HepG2 (cell line): Measurements from ENCODE around the gene TMEM260. TPM values are rescaled to one million over a fixed set of nuclear protein-coding genes. Genes with fewer than 3 reads are reported as not detected.

Source experiments
- ATAC-seq: fragments of 200-7000 bp; cut with Tn5 transposase; 3 replicates; pipeline ENCODE4 v1.9.1; 2020; ENCODE audit warnings: mild to moderate bottlenecking, moderate library complexity
- BruUV-seq: library from RNA; stranded (reverse); fragments of 400-500 nt; replicated peaks from 2 replicates; lab custom pipeline; 2021; lab: Mats Ljungman, UMichigan
- CTCF ChIA-PET: fragments of 300-600 bp; formaldehyde crosslinking; extraction: SDS; loops from one replicate; lab custom pipeline; 2021; ENCODE audit warnings: low total read pairs, inconsistent platforms, low intra/inter-chr PET ratio; lab: Yijun Ruan, JAX
- POLR2A ChIA-PET: fragments of 350-600 bp; sonication (Branson Sonifier 250); formaldehyde crosslinking; loops from one replicate; lab custom pipeline; 2020; ENCODE audit warnings: antibody characterized with exemption, inconsistent platforms; lab: Yijun Ruan, JAX
- DNase-seq: peaks from one replicate; pipeline ENCODE4 v3.0.0-alpha.2; 2015; ENCODE audit warnings: low spot score
- FAIRE-seq: peaks from 3 replicates; lab custom pipeline; 2011; peaks lifted over from hg19 to GRCh38; lab: Jason Lieb, UNC
- H2AFZ ChIP-seq: one replicate; pipeline ENCODE4 v1.6.1; 2011; ENCODE audit warnings: low read length, inconsistent platforms
- H3K27ac ChIP-seq: fragments of 300-600 bp; 3 replicates; pipeline ENCODE4 v1.8.0; 2011; ENCODE audit warnings: mixed run types, mild to moderate bottlenecking, mixed read lengths, low read length, inconsistent platforms; ENCODE audit not compliant: insufficient read depth; ENCODE audit errors: extremely low read length
- H3K27me3 ChIP-seq, 2 experiments: fragments of 200-600 bp in 1 of 2; 2 replicates in 1 of 2; 3 replicates in 1 of 2; pipeline versions ENCODE4 v1.6.0 to v1.8.0; 2011; ENCODE audit warnings: low read length in 2 of 2, mild to moderate bottlenecking in 2 of 2, moderate library complexity in 2 of 2, inconsistent platforms in 1 of 2; ENCODE audit not compliant: insufficient read depth in 2 of 2, control insufficient read depth in 1 of 2
- H3K36me3 ChIP-seq, 2 experiments: fragments of 200-600 bp in 1 of 2; replicated peaks in 1 of 2; 2 replicates in 1 of 2; 3 replicates in 1 of 2; pipeline versions ENCODE4 v1.5.1 to v1.8.0; 2011; ENCODE audit warnings: low read length in 2 of 2, inconsistent platforms in 1 of 2; ENCODE audit not compliant: insufficient read depth in 2 of 2, control insufficient read depth in 1 of 2
- H3K4me1 ChIP-seq: 2 replicates; pipeline ENCODE4 v1.5.1; 2012; ENCODE audit warnings: low read length, inconsistent platforms; ENCODE audit not compliant: insufficient read depth
- H3K4me2 ChIP-seq: 2 replicates; pipeline ENCODE4 v1.6.0; 2011; ENCODE audit warnings: low read depth, low read length, inconsistent platforms
- H3K4me3 ChIP-seq, 3 experiments: fragments of 200-600 bp in 1 of 3; sonication (generic), shearing (Covaris generic) in 1 of 3; replicated peaks in 1 of 3; 2 replicates each; pipeline ENCODE4 v1.5.1; 2011 to 2016; ENCODE audit warnings: low read length in 3 of 3, inconsistent platforms in 2 of 3, low read depth in 2 of 3, mild to moderate bottlenecking in 2 of 3, control low read depth in 1 of 3, mixed read lengths in 1 of 3; ENCODE audit not compliant: insufficient read depth in 1 of 3
- H3K79me2 ChIP-seq: one replicate; pipeline ENCODE4 v1.6.1; 2011; ENCODE audit warnings: low read length, inconsistent platforms; ENCODE audit not compliant: insufficient read depth
- H3K9ac ChIP-seq: 2 replicates; pipeline ENCODE4 v1.6.0; 2011; ENCODE audit warnings: mild to moderate bottlenecking, low read depth, low read length, inconsistent platforms; ENCODE audit not compliant: insufficient read depth
- H3K9me3 ChIP-seq: 2 replicates; pipeline ENCODE4 v1.5.1; 2012; ENCODE audit warnings: mild to moderate bottlenecking, low read length
- H4K20me1 ChIP-seq: 2 replicates; pipeline ENCODE4 v1.6.0; 2011; ENCODE audit warnings: inconsistent platforms, mild to moderate bottlenecking, low read length, moderate library complexity; ENCODE audit not compliant: insufficient read depth
- ATF1 ChIP-seq: IDR thresholded peaks from 2 replicates; pipeline ENCODE4 v1.6.1; 2016; ENCODE audit warnings: mild to moderate bottlenecking, control low read depth
- CBX5 ChIP-seq: sonication (generic); formaldehyde crosslinking; IDR thresholded peaks from 2 replicates; pipeline ENCODE4 v1.4.0; 2020; ENCODE audit warnings: missing genetic modification reagents, borderline replicate concordance
- ELF3 ChIP-seq: IDR thresholded peaks from 2 replicates; pipeline ENCODE4 v1.6.1; 2016; ENCODE audit warnings: missing genetic modification reagents, missing compliant biosample characterization
- ELK4 ChIP-seq: sonication (generic); formaldehyde crosslinking; IDR thresholded peaks from 2 replicates; pipeline ENCODE4 v1.9.0; 2021; ENCODE audit warnings: missing genetic modification reagents, borderline replicate concordance
- FOXO1 ChIP-seq: sonication (generic); formaldehyde crosslinking; IDR thresholded peaks from 2 replicates; pipeline ENCODE4 v1.4.0; 2020; ENCODE audit warnings: missing genetic modification reagents
- HMGXB4 ChIP-seq, 2 experiments: sonication (generic) in 1 of 2; formaldehyde crosslinking in 1 of 2; IDR thresholded peaks; 2 replicates each; pipeline versions ENCODE4 v1.4.0 to v1.6.1; 2018 to 2020; ENCODE audit warnings: missing genetic modification reagents in 2 of 2, borderline replicate concordance in 1 of 2, low read depth in 1 of 2, mild to moderate bottlenecking in 1 of 2, missing biosample characterization in 1 of 2
- MIXL1 ChIP-seq: IDR thresholded peaks from 2 replicates; pipeline ENCODE4 v1.6.1; 2016
- MTF2 ChIP-seq: sonication (generic); formaldehyde crosslinking; IDR thresholded peaks from 2 replicates; pipeline ENCODE4 v1.5.0; 2020; ENCODE audit warnings: missing genetic modification reagents, borderline replicate concordance
- ZNF20 ChIP-seq: sonication (generic); formaldehyde crosslinking; IDR thresholded peaks from 2 replicates; pipeline ENCODE4 v1.4.0; 2020; ENCODE audit warnings: mild to moderate bottlenecking, moderate library complexity, missing genetic modification reagents
- ZNF235 ChIP-seq: sonication (generic); formaldehyde crosslinking; IDR thresholded peaks from 2 replicates; pipeline ENCODE4 v1.8.1; 2023; ENCODE audit warnings: mild to moderate bottlenecking, missing genetic modification reagents, borderline replicate concordance
- ZNF280B ChIP-seq: sonication (generic); formaldehyde crosslinking; IDR thresholded peaks from 2 replicates; pipeline ENCODE4 v1.5.0; 2020; ENCODE audit warnings: missing genetic modification reagents, mild to moderate bottlenecking, borderline replicate concordance
- ZNF331 ChIP-seq: sonication (generic); formaldehyde crosslinking; IDR thresholded peaks from 2 replicates; pipeline ENCODE4 v1.4.0; 2020; ENCODE audit warnings: missing genetic modification reagents
- in situ Hi-C: cut with HindIII; loops from 2 replicates; pipeline ENCODE4 v1.10.0; 2017; ENCODE audit warnings: low pct_unique_long_range_greater_than_20kb; ENCODE audit not compliant: extremely low pct_ligation_motif_present
- intact Hi-C: fragments of 100-400 bp; cut with micrococcal nuclease; formaldehyde crosslinking; loops from one replicate; pipeline ENCODE4 v1.10.0; 2022; ENCODE audit not compliant: unreplicated experiment
- polyA plus RNA-seq, 8 experiments: library from polyadenylated mRNA; depleted of rRNA in 3 of 8; stranded (reverse) in 7 of 8; unstranded in 1 of 8; fragments of >200 nt; fragmentation: Illumina TruSeq in 4 of 8; extraction: Trizol in 4 of 8; gene quantifications; 2 replicates each; pipeline versions ENCODE4 v1.2.1 to v1.2.3, GENCODE V29; 2011 to 2016; ENCODE audit warnings: low read depth in 4 of 8, missing spikeins in 1 of 8, mixed read lengths in 1 of 8; ENCODE audit not compliant: insufficient read depth in 1 of 8
- total RNA-seq, 5 experiments: library from RNA; depleted of rRNA; stranded (reverse); fragments of >200 nt; fragmentation: Illumina TruSeq; extraction: Trizol; gene quantifications; 2 replicates each; pipeline ENCODE4 v1.2.3, GENCODE V29; 2016; ENCODE audit warnings: low read depth in 1 of 5

TMEM260 gene
- total and polyA plus RNA-seq, 2 of the 13 experiments (the other 11 are each of a cell fraction or from before 2014, with no cell fraction given) = 7.7 to 9.3 TPM

- Histone ChIP-seq H4K20me1 (no peaks in the 10 kb centered on the region), H3K36me3 (no peaks in the 10 kb centered on the region), H3K4me3 (no peak overlapping the region), H3K27me3 (peaks cover 0 to 14% of the 10 kb centered on the region in 2 experiments; a peak in 3 of 5 replicates), H3K79me2 (no peaks in the 10 kb centered on the region), H3K27ac (no peak overlapping the region), H2AFZ (no peak overlapping the region), H3K4me1 (no peaks in the 10 kb centered on the region), H3K9me3 (no peaks in the 10 kb centered on the region), H3K9ac (no peak overlapping the region), H3K4me2 (no peak overlapping the region)
- intact Hi-C loops (no loop called here), in situ Hi-C loops (no loop called here)
- ATAC-seq (no peak), FAIRE-seq (no peak), DNase-seq (no peak)
- BruUV-seq = no TSS peak
- ChIA-PET CTCF (no interaction called here), POLR2A (no interaction called here)
- no peak for TF ChIP-seq ZNF331 (CRISPR knock-in tag)
- TF ChIP-seq ZNF280B (CRISPR knock-in tag) = no peak
- no peak for TF ChIP-seq ELK4 (CRISPR knock-in tag)
- no peak for TF ChIP-seq HMGXB4 (CRISPR knock-in tag; IDR thresholded peaks at IDR 0.05; ENCODE audit: borderline replicate concordance in 1 of 2, low read depth in 1 of 2)
- TF ChIP-seq MIXL1 (CRISPR knock-in tag) = no peak
- no peak for TF ChIP-seq ZNF20 (CRISPR knock-in tag)
- no peak for TF ChIP-seq ZNF235 (CRISPR knock-in tag)
- TF ChIP-seq MTF2 (CRISPR knock-in tag) = no peak
- no peak for TF ChIP-seq ATF1 (CRISPR knock-in tag)
- TF ChIP-seq FOXO1 (CRISPR knock-in tag) = no peak
- no peak for TF ChIP-seq CBX5 (CRISPR knock-in tag)
- no peak for TF ChIP-seq ELF3 (CRISPR knock-in tag)
Observed at GRCh38 chr14:56569174-56569573, 10.4 kb upstream of the TMEM260 start.
